HG03432 (cell line): ENCODE results near the gene PTPRE.

Source experiments
- ATAC-seq: cut with Tn5 transposase; IDR thresholded peaks from one replicate; pipeline ENCODE4 v1.9.1; 2021; ENCODE audit warnings: mild to moderate bottlenecking, moderate library complexity; ENCODE audit not compliant: unreplicated experiment

PTPRE gene

GRCh38 chr10:127905848-127906261 lies 1.0 kb upstream of the PTPRE start:
- no peak for ATAC-seq

- ATAC-seq: peak; percentile 9
These were observed 655 bp downstream of the PTPRE start for GRCh38 chr10:127907411-127908105.

GRCh38 chr10:127908106-127908958 lies 1.4 kb downstream of the PTPRE start:
- ATAC-seq: no peak

- no peak for ATAC-seq
These were observed 2.0 kb downstream of the PTPRE start for GRCh38 chr10:127908959-127909267.

GRCh38 chr10:127909716-127910463 lies 3.0 kb downstream of the PTPRE start:
- no peak for ATAC-seq

- ATAC-seq: no peak
These were observed 3.5 kb downstream of the PTPRE start for GRCh38 chr10:127910464-127910770.

GRCh38 chr10:127911218-127911866 lies 4.4 kb downstream of the PTPRE start:
- no peak for ATAC-seq

- no peak for ATAC-seq
These were observed 5.0 kb downstream of the PTPRE start for GRCh38 chr10:127911867-127912257.

- no peak for ATAC-seq
These were observed 5.9 kb downstream of the PTPRE start for GRCh38 chr10:127912607-127913367.

GRCh38 chr10:127913368-127913759 lies 6.5 kb downstream of the PTPRE start:
- ATAC-seq: no peak

- ATAC-seq: no peak
These were observed 8.4 kb downstream of the PTPRE start for GRCh38 chr10:127915324-127915723.

GRCh38 chr10:127916826-127917225 lies 9.9 kb downstream of the PTPRE start:
- no peak for ATAC-seq

GRCh38 chr10:127918572-127918971 lies 11.7 kb downstream of the PTPRE start:
- ATAC-seq: no peak

- ATAC-seq: peak; percentile 28
These were observed 12.7 kb downstream of the PTPRE start for GRCh38 chr10:127919418-127920271.

GRCh38 chr10:127920306-127921074 lies 13.6 kb downstream of the PTPRE start:
- ATAC-seq: peak; percentile 44

- ATAC-seq: no peak
These were observed 14.3 kb downstream of the PTPRE start for GRCh38 chr10:127921075-127921752.

- ATAC-seq: no peak
These were observed 14.8 kb downstream of the PTPRE start for GRCh38 chr10:127921753-127922145.

GRCh38 chr10:127922206-127922605 lies 15.3 kb downstream of the PTPRE start:
- ATAC-seq: no peak
